Immature natural killer cell (primary cell): Measurements from ENCODE around the gene GSTO2. TPM values are rescaled to one million over a fixed set of nuclear protein-coding genes. Genes with fewer than 3 reads are reported as not detected.

Experiments
- DNase-seq, 3 donors: peaks; one replicate each; pipeline ENCODE4 v3.0.0; 2022; ENCODE audit warnings: mixed read lengths in 1 of 3
- H3K27ac Mint-ChIP-seq, 6 donors: one replicate each; pipeline ENCODE4 v1.8.0; 2020; ENCODE audit warnings: mixed read lengths in 6 of 6, mild to moderate bottlenecking in 5 of 6, inconsistent platforms in 4 of 6, moderate library complexity in 3 of 6
- H3K27me3 Mint-ChIP-seq, 3 donors: one replicate each; pipeline ENCODE4 v1.8.0; 2020 to 2021; ENCODE audit warnings: low read depth in 3 of 3, mild to moderate bottlenecking in 3 of 3, mixed read lengths in 3 of 3, moderate library complexity in 3 of 3, inconsistent platforms in 1 of 3
- H3K36me3 Mint-ChIP-seq, 3 donors: one replicate each; pipeline ENCODE4 v1.8.0; 2020; ENCODE audit warnings: mixed read lengths in 3 of 3, inconsistent platforms in 2 of 3, mild to moderate bottlenecking in 2 of 3
- H3K4me1 Mint-ChIP-seq, 2 donors: one replicate each; pipeline ENCODE4 v1.8.0; 2020; ENCODE audit warnings: inconsistent platforms in 2 of 2, mild to moderate bottlenecking in 2 of 2, mixed read lengths in 2 of 2, moderate library complexity in 1 of 2
- H3K4me3 Mint-ChIP-seq, 5 donors: one replicate each; pipeline ENCODE4 v1.8.0; 2020; ENCODE audit warnings: mild to moderate bottlenecking in 5 of 5, mixed read lengths in 5 of 5, inconsistent platforms in 3 of 5, moderate library complexity in 3 of 5
- H3K9me3 Mint-ChIP-seq, 6 donors: one replicate each; pipeline ENCODE4 v1.8.0; 2020; ENCODE audit warnings: mild to moderate bottlenecking in 6 of 6, mixed read lengths in 6 of 6, inconsistent platforms in 4 of 6, moderate library complexity in 3 of 6
- polyA plus RNA-seq, 3 donors: library from polyadenylated mRNA; unstranded; fragments of 300-500 nt; fragmentation: Illumina TruSeq; gene quantifications; one replicate each; pipeline ENCODE4 v1.2.3, GENCODE V29; 2021

Gene GSTO2
- polyA plus RNA-seq, 3 donors from 2014 or later: 0.16 to 1.6 (median 0.85) TPM

DNA sequence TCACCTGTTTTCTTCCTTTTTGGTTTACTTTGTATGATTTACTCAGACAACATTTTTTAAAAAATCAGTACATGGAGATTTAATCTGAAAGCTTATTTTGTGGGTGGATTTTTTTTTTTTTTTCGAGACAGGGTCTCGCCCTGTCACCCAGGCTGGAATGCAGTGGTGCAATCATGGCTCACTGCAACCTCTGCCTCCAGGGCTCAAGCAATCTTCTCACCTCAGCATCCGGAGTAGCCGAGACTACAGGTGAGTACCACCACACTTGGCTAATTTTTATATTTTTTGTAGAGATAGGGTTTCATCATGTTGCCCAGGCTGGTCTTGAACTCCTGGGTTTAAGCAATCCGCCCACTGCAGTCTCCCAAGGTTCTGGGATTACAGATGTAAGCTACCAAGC is 11.7 kb upstream of the GSTO2 start:
- H3K27ac Mint-ChIP-seq: peak overlapping the region; percentile 79 to 97 (median 96)
- peak overlapping the region in 4 of 5 donors; percentile 34 to 96 (median 69) for H3K4me3 Mint-ChIP-seq
- H3K4me1 Mint-ChIP-seq: peaks cover 64 to 82% of the 10 kb centered on the region in 2 donors

DNA sequence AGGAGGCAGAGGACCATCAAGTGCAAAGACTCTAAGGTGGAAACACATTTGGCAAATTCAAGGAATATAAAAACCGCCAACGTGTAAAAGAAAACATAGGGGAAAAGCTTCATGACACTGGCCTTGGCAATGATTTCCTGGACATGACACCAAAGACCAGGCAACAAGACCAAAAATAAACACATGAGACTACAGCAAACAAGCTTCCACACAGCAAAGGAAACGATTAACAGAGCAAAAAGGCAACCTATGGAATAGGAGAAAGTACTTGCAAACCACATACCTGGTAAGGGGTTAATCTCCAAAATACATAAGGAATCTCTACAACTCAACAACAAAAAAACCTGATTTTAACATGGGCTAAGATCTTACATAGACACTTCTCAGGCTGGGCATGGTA is 10.8 kb upstream of the GSTO2 start:
- no peak overlapping the region for H3K4me3 Mint-ChIP-seq
- no peak for DNase-seq
- peaks cover 0 to 3% (median 2%) of the 10 kb centered on the region in 3 donors for H3K27me3 Mint-ChIP-seq
- H3K9me3 Mint-ChIP-seq: no peaks in the 10 kb centered on the region
- H3K4me1 Mint-ChIP-seq: peaks cover 64 to 79% of the 10 kb centered on the region in 2 donors
- H3K36me3 Mint-ChIP-seq: peaks cover 16 to 37% (median 19%) of the 10 kb centered on the region in 3 donors
- peak overlapping the region in 4 of 6 donors; percentile 24 to 84 (median 52) for H3K27ac Mint-ChIP-seq

More for the DNA sequence above, 11.7 kb upstream of the GSTO2 start:
- DNase-seq: no peak
- peaks cover 16 to 37% (median 19%) of the 10 kb centered on the region in 3 donors for H3K36me3 Mint-ChIP-seq
- H3K9me3 Mint-ChIP-seq: no peaks in the 10 kb centered on the region
- peaks cover 0 to 3% (median 2%) of the 10 kb centered on the region in 3 donors for H3K27me3 Mint-ChIP-seq

DNA sequence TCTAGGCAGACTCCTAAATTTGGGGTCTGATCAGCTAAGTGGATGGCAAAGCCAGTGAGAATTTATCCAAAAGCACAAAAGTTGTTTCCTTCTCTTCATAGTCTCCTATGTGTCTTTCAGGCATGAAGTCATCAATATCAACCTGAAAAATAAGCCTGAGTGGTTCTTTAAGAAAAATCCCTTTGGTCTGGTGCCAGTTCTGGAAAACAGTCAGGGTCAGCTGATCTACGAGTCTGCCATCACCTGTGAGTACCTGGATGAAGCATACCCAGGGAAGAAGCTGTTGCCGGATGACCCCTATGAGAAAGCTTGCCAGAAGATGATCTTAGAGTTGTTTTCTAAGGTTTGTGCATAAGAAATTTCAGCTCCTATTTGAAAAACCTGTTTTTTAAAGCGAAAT is 9.5 kb upstream of the GSTO2 start:
- peaks cover 0 to under 1% (median 0%) of the 10 kb centered on the region in 3 donors for H3K27me3 Mint-ChIP-seq
- H3K36me3 Mint-ChIP-seq: peaks cover 16 to 43% (median 19%) of the 10 kb centered on the region in 3 donors
- H3K4me3 Mint-ChIP-seq: no peak overlapping the region
- peak overlapping the region in 4 of 6 donors; percentile 24 to 49 (median 37) for H3K27ac Mint-ChIP-seq
- no peaks in the 10 kb centered on the region for H3K9me3 Mint-ChIP-seq
- DNase-seq: no peak
- H3K4me1 Mint-ChIP-seq: peaks cover 57 to 77% of the 10 kb centered on the region in 2 donors

DNA sequence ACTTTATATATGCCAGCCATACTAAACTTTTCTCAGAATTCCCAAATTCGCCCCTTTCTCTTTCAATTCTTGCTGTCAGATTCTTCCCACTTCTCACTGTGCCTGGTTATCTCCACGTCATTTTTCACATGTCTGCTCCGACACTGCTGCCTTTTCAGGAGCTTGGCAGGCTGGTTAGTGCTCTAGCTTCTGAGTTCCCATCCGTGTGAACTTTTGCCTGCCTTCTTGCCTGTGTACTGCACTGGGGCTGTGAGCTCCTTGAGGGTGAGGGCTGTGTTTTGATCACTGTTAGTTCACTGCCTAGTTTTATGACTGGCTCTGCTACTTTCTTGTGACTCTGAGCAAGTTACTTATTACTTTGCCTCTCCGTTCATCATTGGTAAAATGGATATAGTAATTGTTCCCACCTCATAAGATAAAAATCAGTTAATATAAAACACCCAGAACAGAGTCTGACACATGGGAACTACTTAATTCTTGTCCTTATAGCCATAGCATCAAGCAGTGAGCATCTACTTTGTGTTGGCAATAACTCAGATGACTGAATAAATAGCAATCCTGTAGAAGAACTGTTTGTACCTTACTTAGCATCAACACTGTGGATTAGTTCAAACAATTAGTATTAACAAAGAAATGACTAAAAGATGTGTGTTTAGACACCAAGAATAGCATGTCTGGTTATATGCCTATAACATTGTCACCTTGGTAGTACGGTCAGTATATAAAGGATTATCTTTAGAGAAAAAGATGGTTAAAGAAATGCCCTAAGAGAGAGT is 8.8 kb upstream of the GSTO2 start:
- no peaks in the 10 kb centered on the region for H3K9me3 Mint-ChIP-seq
- H3K27ac Mint-ChIP-seq: peak overlapping the region in 5 of 6 donors; percentile 37 to 92 (median 61)
- peaks cover 56 to 83% of the 10 kb centered on the region in 2 donors for H3K4me1 Mint-ChIP-seq
- no peak for DNase-seq
- H3K4me3 Mint-ChIP-seq: peak overlapping the region in 1 of 5 donors; percentile 18
- no peaks in the 10 kb centered on the region for H3K27me3 Mint-ChIP-seq
- H3K36me3 Mint-ChIP-seq: peaks cover 16 to 43% (median 19%) of the 10 kb centered on the region in 3 donors

- peak overlapping the region in 5 of 6 donors; percentile 37 to 92 (median 61) for H3K27ac Mint-ChIP-seq
- no peaks in the 10 kb centered on the region for H3K9me3 Mint-ChIP-seq
- no peak for DNase-seq
- peak overlapping the region in 1 of 5 donors; percentile 18 for H3K4me3 Mint-ChIP-seq
- H3K36me3 Mint-ChIP-seq: peaks cover 17 to 43% (median 19%) of the 10 kb centered on the region in 3 donors
- H3K27me3 Mint-ChIP-seq: no peaks in the 10 kb centered on the region
- peaks cover 55 to 83% of the 10 kb centered on the region in 2 donors for H3K4me1 Mint-ChIP-seq
Measured at GRCh38 chr10:104260775-104261115, 8.2 kb upstream of the GSTO2 start.

- Mint-ChIP-seq H3K4me1 (peaks cover 52 to 81% of the 10 kb centered on the region in 2 donors), H3K9me3 (no peaks in the 10 kb centered on the region), H3K36me3 (peaks cover 22 to 51% (median 23%) of the 10 kb centered on the region in 3 donors), H3K27me3 (no peaks in the 10 kb centered on the region), H3K4me3 (no peak overlapping the region), H3K27ac (peak overlapping the region in 2 of 6 donors; percentile 33 to 45)
- DNase-seq: no peak
Measured at GRCh38 chr10:104262055-104262454, 6.9 kb upstream of the GSTO2 start.

- H3K36me3 Mint-ChIP-seq: peaks cover 10 to 43% (median 15%) of the 10 kb centered on the region in 3 donors
- peaks cover 53 to 80% of the 10 kb centered on the region in 2 donors for H3K4me1 Mint-ChIP-seq
- peaks cover 6 to 9% (median 8%) of the 10 kb centered on the region in 3 donors for H3K27me3 Mint-ChIP-seq
- no peak for DNase-seq
- H3K27ac Mint-ChIP-seq: peak overlapping the region in 1 of 6 donors; percentile 57
- H3K4me3 Mint-ChIP-seq: no peak overlapping the region
- no peaks in the 10 kb centered on the region for H3K9me3 Mint-ChIP-seq
Measured at GRCh38 chr10:104264783-104265182, 4.2 kb upstream of the GSTO2 start.

- Mint-ChIP-seq H3K27ac (peak overlapping the region; percentile 88 to 98 (median 96)), H3K36me3 (peaks cover 4 to 22% (median 6%) of the 10 kb centered on the region in 3 donors), H3K4me3 (peak overlapping the region; percentile 83 to 95 (median 89)), H3K9me3 (no peaks in the 10 kb centered on the region), H3K4me1 (peaks cover 39 to 62% of the 10 kb centered on the region in 2 donors), H3K27me3 (peaks cover 6 to 9% (median 8%) of the 10 kb centered on the region in 3 donors)
- no peak for DNase-seq
Measured at GRCh38 chr10:104267721-104268404, 1.1 kb upstream of the GSTO2 start.

GRCh38 chr10:104268405-104268712 is 625 bp upstream of the GSTO2 start:
- Mint-ChIP-seq H3K4me1 (peaks cover 39 to 62% of the 10 kb centered on the region in 2 donors), H3K4me3 (peak overlapping the region; percentile 83 to 95 (median 89)), H3K36me3 (peaks cover 4 to 22% (median 6%) of the 10 kb centered on the region in 3 donors), H3K27me3 (peaks cover 6 to 9% (median 8%) of the 10 kb centered on the region in 3 donors), H3K27ac (peak overlapping the region; percentile 88 to 98 (median 96)), H3K9me3 (no peaks in the 10 kb centered on the region)
- DNase-seq: no peak

GRCh38 chr10:104273286-104273685 is 4.3 kb downstream of the GSTO2 start:
- peaks cover 13 to 16% of the 10 kb centered on the region in 2 donors for H3K4me1 Mint-ChIP-seq
- no peak overlapping the region for H3K4me3 Mint-ChIP-seq
- H3K36me3 Mint-ChIP-seq: peaks cover 0 to 2% (median 0%) of the 10 kb centered on the region in 3 donors
- H3K27me3 Mint-ChIP-seq: peaks cover 8 to 16% (median 11%) of the 10 kb centered on the region in 3 donors
- no peak for DNase-seq
- H3K27ac Mint-ChIP-seq: no peak overlapping the region
- no peaks in the 10 kb centered on the region for H3K9me3 Mint-ChIP-seq

DNA sequence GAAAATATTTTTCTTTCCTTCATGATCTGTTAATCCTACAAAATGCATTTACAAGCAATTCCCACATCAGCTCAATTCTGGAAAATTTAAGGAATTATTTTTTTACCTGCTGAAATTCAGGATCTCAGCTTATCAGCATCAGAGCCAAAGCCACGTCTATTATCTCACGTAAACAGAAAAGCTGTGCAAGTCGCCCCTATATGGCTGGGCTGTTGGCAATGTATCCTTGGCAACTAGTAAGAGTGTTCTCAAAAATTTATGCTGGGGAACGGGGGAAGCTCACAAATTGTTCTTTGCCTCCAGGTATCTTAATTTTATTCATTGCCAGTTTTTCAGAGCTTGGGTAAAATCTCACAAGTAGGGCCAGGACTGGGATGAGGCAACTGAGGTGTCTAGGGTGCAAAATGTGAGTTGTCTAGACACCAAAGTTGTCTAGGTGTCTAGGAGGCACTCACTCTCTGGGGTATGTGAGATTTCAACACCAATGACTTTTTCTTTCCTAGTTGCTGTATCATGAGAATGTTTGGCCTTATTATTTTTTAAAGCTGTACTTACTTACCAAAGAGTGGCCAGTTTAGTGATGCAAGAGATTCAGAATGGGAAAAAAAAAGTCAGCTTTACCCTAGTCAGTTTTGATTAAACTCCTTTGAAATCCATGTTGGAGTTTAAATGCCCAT is 5.1 kb downstream of the GSTO2 start:
- no peaks in the 10 kb centered on the region for H3K36me3 Mint-ChIP-seq
- H3K4me1 Mint-ChIP-seq: peaks cover 8 to 9% of the 10 kb centered on the region in 2 donors
- no peak overlapping the region for H3K4me3 Mint-ChIP-seq
- no peak for DNase-seq
- H3K9me3 Mint-ChIP-seq: no peaks in the 10 kb centered on the region
- H3K27ac Mint-ChIP-seq: no peak overlapping the region
- H3K27me3 Mint-ChIP-seq: peaks cover 6 to 9% (median 7%) of the 10 kb centered on the region in 3 donors

GRCh38 chr10:104274762-104275721 is 6.1 kb downstream of the GSTO2 start:
- peak in 2 of 3 donors; percentile 25 to 30 for DNase-seq
- Mint-ChIP-seq H3K9me3 (no peaks in the 10 kb centered on the region), H3K36me3 (no peaks in the 10 kb centered on the region), H3K27me3 (peaks cover 5 to 8% (median 6%) of the 10 kb centered on the region in 3 donors), H3K27ac (no peak overlapping the region), H3K4me3 (no peak overlapping the region), H3K4me1 (peaks cover 0 to 1% of the 10 kb centered on the region in 2 donors)

DNA sequence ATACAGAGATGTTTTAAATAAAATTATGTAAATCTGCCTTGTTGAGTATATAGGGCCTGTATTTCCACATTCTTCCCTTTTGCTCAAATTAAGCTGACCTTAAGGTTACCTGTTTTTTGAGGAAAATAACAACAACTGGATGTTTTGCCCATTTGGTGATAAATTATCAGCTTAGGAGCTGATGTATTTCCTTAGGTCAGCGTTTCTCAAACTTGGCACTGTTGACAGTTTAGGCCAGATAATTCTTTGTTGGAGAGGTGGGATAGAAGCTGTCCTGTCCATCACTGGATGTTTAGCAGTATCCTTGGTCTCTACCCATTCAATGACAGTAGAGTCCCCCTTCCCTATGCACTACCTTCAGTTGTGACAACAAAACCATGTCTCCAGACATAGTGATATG is 7.2 kb downstream of the GSTO2 start:
- DNase-seq: no peak
- no peak overlapping the region for H3K4me3 Mint-ChIP-seq
- H3K27me3 Mint-ChIP-seq: peaks cover 5 to 8% (median 7%) of the 10 kb centered on the region in 3 donors
- H3K36me3 Mint-ChIP-seq: no peaks in the 10 kb centered on the region
- H3K4me1 Mint-ChIP-seq: peaks cover 0 to 1% of the 10 kb centered on the region in 2 donors
- H3K27ac Mint-ChIP-seq: no peak overlapping the region
- no peaks in the 10 kb centered on the region for H3K9me3 Mint-ChIP-seq
